IMR-90 (cell line): ENCODE results near the gene FFAR2. TPM values are rescaled to one million over a fixed set of nuclear protein-coding genes. Genes with fewer than 3 reads are reported as not detected.

Experiments used
- ATAC-seq: fragments of 200-7000 bp; cut with Tn5 transposase; 2 replicates; pipeline ENCODE4 v1.9.1; 2020; ENCODE audit warnings: low read depth, mild to moderate bottlenecking, moderate library complexity
- BruUV-seq: library from RNA; stranded (reverse); fragments of 400-500 nt; replicated peaks from 2 replicates; lab custom pipeline; 2021; lab: Mats Ljungman, UMichigan
- CTCF ChIA-PET: fragments of 300-600 bp; formaldehyde crosslinking; extraction: SDS; loops from one replicate; lab custom pipeline; 2021; ENCODE audit warnings: antibody characterized with exemption; lab: Yijun Ruan, JAX
- POLR2A ChIA-PET: fragments of 300-600 bp; sonication (Branson Sonifier 250); formaldehyde crosslinking; loops from one replicate; lab custom pipeline; 2022; ENCODE audit warnings: antibody characterized with exemption; ENCODE audit not compliant: unreplicated experiment; lab: Charles Lee
- DNase-seq: peaks from one replicate; pipeline ENCODE4 v3.0.0; 2013
- H2AFZ ChIP-seq: replicated peaks from 2 replicates; pipeline ENCODE3; 2013; ENCODE audit warnings: low read length, mild to moderate bottlenecking; ENCODE audit not compliant: poor library complexity
- H2AK5ac ChIP-seq: 2 replicates; pipeline ENCODE4 v1.6.1; 2013; ENCODE audit warnings: low read depth, low read length, inconsistent platforms
- H2AK9ac ChIP-seq: replicated peaks from 2 replicates; pipeline ENCODE3; 2013; ENCODE audit warnings: mild to moderate bottlenecking, low read depth, low read length, moderate library complexity; ENCODE audit not compliant: poor library complexity
- H2BK120ac ChIP-seq: 2 replicates; pipeline ENCODE4 v1.6.1; 2013; ENCODE audit warnings: low read depth, low read length, inconsistent platforms
- H2BK15ac ChIP-seq: 3 replicates; pipeline ENCODE4 v1.6.1; 2013; ENCODE audit warnings: low read depth, low read length, inconsistent platforms
- H2BK20ac ChIP-seq: 2 replicates; pipeline ENCODE4 v1.6.1; 2013; ENCODE audit warnings: low read depth, mild to moderate bottlenecking, inconsistent platforms, low read length, moderate library complexity
- H2BK5ac ChIP-seq: 2 replicates; pipeline ENCODE4 v1.6.1; 2013; ENCODE audit warnings: mild to moderate bottlenecking, low read depth, low read length, inconsistent platforms; ENCODE audit not compliant: poor library complexity, severe bottlenecking
- H3K14ac ChIP-seq: replicated peaks from 2 replicates; pipeline ENCODE4 v1.6.1; 2013; ENCODE audit warnings: low read depth, low read length, inconsistent platforms
- H3K18ac ChIP-seq: 2 replicates; pipeline ENCODE4 v1.6.1; 2013; ENCODE audit warnings: low read depth, low read length, control low read depth
- H3K23ac ChIP-seq: 2 replicates; pipeline ENCODE4 v1.6.1; 2013; ENCODE audit warnings: low read depth, low read length, inconsistent platforms
- H3K27ac ChIP-seq: 2 replicates; pipeline ENCODE4 v1.5.1; 2013; ENCODE audit warnings: mild to moderate bottlenecking, control low read depth, low read length; ENCODE audit not compliant: insufficient read depth
- H3K27me3 ChIP-seq: 2 replicates; pipeline ENCODE4 v1.6.1; 2013; ENCODE audit warnings: low read length; ENCODE audit not compliant: control insufficient read depth, insufficient read depth
- H3K36me3 ChIP-seq: 2 replicates; pipeline ENCODE4 v1.6.1; 2013; ENCODE audit warnings: low read length, mixed read lengths; ENCODE audit not compliant: control insufficient read depth, insufficient read depth
- H3K4ac ChIP-seq: 2 replicates; pipeline ENCODE4 v1.6.1; 2013; ENCODE audit warnings: low read depth, low read length, inconsistent platforms
- H3K4me1 ChIP-seq: 2 replicates; pipeline ENCODE4 v1.6.1; 2013; ENCODE audit warnings: low read length, mixed read lengths; ENCODE audit not compliant: control insufficient read depth, insufficient read depth
- H3K4me2 ChIP-seq: 2 replicates; pipeline ENCODE4 v1.6.1; 2013; ENCODE audit warnings: low read depth, mild to moderate bottlenecking, control low read depth, low read length, moderate library complexity
- H3K4me3 ChIP-seq: 2 replicates; pipeline ENCODE4 v1.5.1; 2013; ENCODE audit warnings: low read depth, mild to moderate bottlenecking, control low read depth, low read length, moderate library complexity; ENCODE audit not compliant: insufficient read depth
- H3K56ac ChIP-seq: 2 replicates; pipeline ENCODE4 v1.6.1; 2013; ENCODE audit warnings: low read length, inconsistent platforms; ENCODE audit not compliant: insufficient read depth; ENCODE audit errors: extremely low read depth
- H3K79me1 ChIP-seq, 2 experiments: 2 replicates each; pipeline ENCODE4 v1.6.1; 2013; ENCODE audit warnings: low read length in 2 of 2, inconsistent platforms in 1 of 2, low read depth in 1 of 2
- H3K9ac ChIP-seq: 2 replicates; pipeline ENCODE4 v1.6.1; 2013; ENCODE audit warnings: low read depth, low read length, control low read depth
- H3K9me1 ChIP-seq: 2 replicates; pipeline ENCODE4 v1.6.1; 2013; ENCODE audit warnings: low read length, inconsistent platforms; ENCODE audit not compliant: insufficient read depth
- H3K9me3 ChIP-seq: 2 replicates; pipeline ENCODE4 v1.6.1; 2013; ENCODE audit warnings: low read length; ENCODE audit not compliant: control insufficient read depth, insufficient read depth
- H4K20me1 ChIP-seq: 2 replicates; pipeline ENCODE4 v1.6.1; 2013; ENCODE audit warnings: low read length, inconsistent platforms; ENCODE audit not compliant: insufficient read depth
- H4K5ac ChIP-seq: 2 replicates; pipeline ENCODE4 v1.6.1; 2013; ENCODE audit warnings: mild to moderate bottlenecking, low read depth, low read length, control low read depth
- H4K8ac ChIP-seq, 2 experiments: 2 replicates each; pipeline ENCODE4 v1.6.1; 2013; ENCODE audit warnings: low read depth in 2 of 2, low read length in 2 of 2, control low read depth in 1 of 2, inconsistent platforms in 1 of 2
- H4K91ac ChIP-seq: 2 replicates; pipeline ENCODE4 v1.6.1; 2013; ENCODE audit warnings: low read depth, low read length, inconsistent platforms; ENCODE audit not compliant: insufficient read depth
- BHLHE40 ChIP-seq: fragments of 150-350 bp; IDR thresholded peaks from 2 replicates; pipeline ENCODE4 v1.6.1; 2016; ENCODE audit warnings: mild to moderate bottlenecking, low read depth, low read length
- CEBPB ChIP-seq: IDR thresholded peaks from 2 replicates; pipeline ENCODE4 v1.6.1; 2012; ENCODE audit warnings: low read depth, low read length, improper control_type of control experiment
- RCOR1 ChIP-seq: IDR thresholded peaks from 2 replicates; pipeline ENCODE4 v1.6.1; 2012; ENCODE audit warnings: mild to moderate bottlenecking, low read length, improper control_type of control experiment; ENCODE audit not compliant: insufficient replicate concordance
- SMC3 ChIP-seq: fragments of 150-350 bp; IDR thresholded peaks from 2 replicates; pipeline ENCODE4 v1.6.1; 2016; ENCODE audit warnings: low read depth, mild to moderate bottlenecking, antibody characterized with exemption, low read length, moderate library complexity
- WGBS, 2 experiments: methylation state at CpG; one replicate each; pipeline versions ENCODE4 v1.1.5 to v1.1.7; 2013; ENCODE audit warnings: missing lambda C conversion rate in 2 of 2; ENCODE audit not compliant: insufficient read length in 1 of 2; ENCODE audit errors: extremely low coverage in 2 of 2; 5-methylcytosine and 5-hydroxymethylcytosine counted together
- dilution Hi-C: fragments of 300-500 bp; cut with HindIII; formaldehyde crosslinking; loops from one replicate; pipeline ENCODE4 v1.14.3; 2018; ENCODE audit warnings: low sequenced_read_pairs; ENCODE audit not compliant: unreplicated experiment
- in situ Hi-C: fragments of 300-500 bp; cut with MboI; formaldehyde crosslinking; loops from 3 replicates; pipeline ENCODE4 v1.14.3; 2019; ENCODE audit warnings: low sequenced_read_pairs, inconsistent platforms, mixed read lengths
- intact Hi-C: fragments of 100-400 bp; cut with micrococcal nuclease; formaldehyde crosslinking; loops from 2 replicates; pipeline ENCODE4 v1.10.0; 2022
- polyA plus RNA-seq, 3 experiments: library from polyadenylated mRNA; depleted of rRNA; stranded (reverse); fragments of >200 nt; gene quantifications; 2 replicates each; pipeline ENCODE4 v1.2.3, GENCODE V29; 2012; ENCODE audit warnings: low replicate concordance in 1 of 3
- total RNA-seq: library from RNA; depleted of rRNA; stranded (reverse); fragments of >200 nt; gene quantifications from 2 replicates; pipeline ENCODE4 v1.2.3, GENCODE V29; 2012

The FFAR2 gene
- total and polyA plus RNA-seq, 2 of the 4 experiments (the other 2 are of a cell fraction) = not detected

DNA sequence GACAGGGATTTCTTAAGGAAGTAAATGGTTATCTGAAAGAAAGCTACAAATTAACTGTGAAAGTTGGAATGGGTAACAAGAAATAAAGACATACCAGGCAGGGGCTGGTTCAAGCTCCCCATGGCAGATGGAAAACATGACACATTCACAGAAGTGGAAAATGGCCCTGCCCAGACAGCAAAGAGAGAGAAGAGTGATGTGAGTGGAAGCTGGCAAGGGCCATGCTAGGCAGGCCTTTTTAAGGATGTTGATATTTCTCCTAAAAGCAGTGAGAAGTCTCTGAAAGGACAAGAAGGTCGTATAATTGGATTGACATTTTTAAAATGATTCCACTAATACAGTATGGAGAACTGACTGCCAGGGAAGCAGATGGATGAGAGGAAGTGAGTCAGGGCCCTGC lies 3.3 kb upstream of the FFAR2 start:
- CTCF ChIA-PET = no interaction called here

More for the DNA sequence above, 3.3 kb upstream of the FFAR2 start:
- Histone ChIP-seq H3K36me3 (no peaks in the 10 kb centered on the region), H3K4me1 (no peaks in the 10 kb centered on the region), H4K91ac (no peak overlapping the region), H3K4me3 (no peak overlapping the region), H3K27ac (no peak overlapping the region), H4K5ac (no peak overlapping the region), H2AFZ (no peak overlapping the region), H3K9me3 (no peaks in the 10 kb centered on the region), H2BK15ac (no peak overlapping the region), H3K56ac (no peak overlapping the region), H3K23ac (no peak overlapping the region), H4K20me1 (no peaks in the 10 kb centered on the region), H2BK20ac (no peak overlapping the region), H3K9me1 (no peaks in the 10 kb centered on the region), H2BK5ac (no peak overlapping the region), H3K79me1 (no peaks in the 10 kb centered on the region), H2AK9ac (no peak overlapping the region), H3K18ac (no peak overlapping the region), H3K27me3 (peaks cover 4% of the 10 kb centered on the region), H4K8ac (no peak overlapping the region), H3K14ac (no peak overlapping the region), H3K4me2 (no peak overlapping the region), H2AK5ac (no peak overlapping the region), H3K4ac (no peak overlapping the region), H3K9ac (no peak overlapping the region), H2BK120ac (no peak overlapping the region)
- no CpG with 5 or more reads among the region's 1 CpG for WGBS, 2 experiments
- BruUV-seq = no TSS peak
- ATAC-seq (no peak), DNase-seq (no peak)
- TF ChIP-seq SMC3 (no peak), BHLHE40 (no peak), CEBPB (no peak), RCOR1 (no peak)
- intact Hi-C loops (no loop called here), in situ Hi-C loops (no loop called here), dilution Hi-C loops (no loop called here)
- POLR2A ChIA-PET = no interaction called here
